Measurements from ENCODE around the gene HIPK4.

The HIPK4 gene

DNA sequence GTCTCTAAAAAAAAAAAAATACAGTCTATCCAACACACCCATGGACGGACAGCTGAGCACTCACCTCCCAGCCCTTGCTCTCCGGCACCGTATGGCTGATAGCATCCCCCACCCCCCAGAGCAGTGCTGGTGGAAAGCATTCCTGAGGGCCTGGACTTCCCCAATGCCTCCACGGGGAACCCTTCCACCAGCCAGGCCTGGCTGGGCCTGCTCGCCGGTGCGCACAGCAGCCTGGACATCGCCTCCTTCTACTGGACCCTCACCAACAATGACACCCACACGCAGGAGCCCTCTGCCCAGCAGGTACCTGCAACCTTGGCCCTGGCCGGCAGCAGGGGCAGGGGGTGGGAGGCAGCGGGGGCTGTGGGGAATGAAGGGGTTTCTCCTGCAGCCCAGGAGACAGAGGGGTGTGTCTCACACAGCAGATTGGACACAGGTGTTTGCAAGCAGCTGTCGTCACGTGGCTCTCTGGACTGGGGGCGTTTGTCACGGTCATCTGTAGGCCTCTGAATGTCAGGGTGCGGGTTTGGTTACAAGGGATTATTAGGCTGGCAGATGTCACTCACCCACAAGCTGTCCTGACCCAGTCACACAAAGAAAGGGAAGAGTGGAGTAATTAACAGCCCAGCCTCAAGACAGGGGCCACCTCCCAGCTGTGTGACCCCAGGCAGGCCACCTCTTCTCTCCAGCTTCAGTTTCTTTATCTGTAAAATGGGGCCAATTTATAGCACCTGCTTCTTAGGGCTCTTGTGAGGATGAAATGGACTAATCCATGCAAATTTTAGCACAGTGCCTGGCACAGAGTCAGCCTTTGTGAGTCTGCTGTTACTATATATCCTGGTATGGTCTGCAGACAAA, 22.2 kb downstream of the HIPK4 start:
- peak overlapping the region; percentile 72 for H3K27ac ChIP-seq
- TF ChIP-seq, protein P1, sequence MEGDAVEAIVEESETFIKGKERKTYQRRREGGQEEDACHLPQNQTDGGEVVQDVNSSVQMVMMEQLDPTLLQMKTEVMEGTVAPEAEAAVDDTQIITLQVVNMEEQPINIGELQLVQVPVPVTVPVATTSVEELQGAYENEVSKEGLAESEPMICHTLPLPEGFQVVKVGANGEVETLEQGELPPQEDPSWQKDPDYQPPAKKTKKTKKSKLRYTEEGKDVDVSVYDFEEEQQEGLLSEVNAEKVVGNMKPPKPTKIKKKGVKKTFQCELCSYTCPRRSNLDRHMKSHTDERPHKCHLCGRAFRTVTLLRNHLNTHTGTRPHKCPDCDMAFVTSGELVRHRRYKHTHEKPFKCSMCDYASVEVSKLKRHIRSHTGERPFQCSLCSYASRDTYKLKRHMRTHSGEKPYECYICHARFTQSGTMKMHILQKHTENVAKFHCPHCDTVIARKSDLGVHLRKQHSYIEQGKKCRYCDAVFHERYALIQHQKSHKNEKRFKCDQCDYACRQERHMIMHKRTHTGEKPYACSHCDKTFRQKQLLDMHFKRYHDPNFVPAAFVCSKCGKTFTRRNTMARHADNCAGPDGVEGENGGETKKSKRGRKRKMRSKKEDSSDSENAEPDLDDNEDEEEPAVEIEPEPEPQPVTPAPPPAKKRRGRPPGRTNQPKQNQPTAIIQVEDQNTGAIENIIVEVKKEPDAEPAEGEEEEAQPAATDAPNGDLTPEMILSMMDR (conservative IDR thresholded peaks at IDR 0.05; ENCODE audit: low read depth): no peak
- no peak for DNase-seq (ENCODE audit: low spot score)
- ChIA-PET POLR2A (ENCODE audit: low non-redundant PET) (no interaction called here), CTCF (no interaction called here)

GRCh38 chr19:40366697-40367561, 23.1 kb downstream of the HIPK4 start:
- DNase-seq (ENCODE audit: low spot score): no peak
- TF ChIP-seq, protein P1 (conservative IDR thresholded peaks at IDR 0.05; ENCODE audit: low read depth): no peak
- ChIA-PET POLR2A (ENCODE audit: low non-redundant PET) (no interaction called here), CTCF (interaction anchor here (0.6 kb wide), 1 partner anchor 232 kb away, joined by 3 read pairs; no protein-coding TSS in a partner anchor)
- H3K27ac ChIP-seq: peak overlapping the region; percentile 72

DNA sequence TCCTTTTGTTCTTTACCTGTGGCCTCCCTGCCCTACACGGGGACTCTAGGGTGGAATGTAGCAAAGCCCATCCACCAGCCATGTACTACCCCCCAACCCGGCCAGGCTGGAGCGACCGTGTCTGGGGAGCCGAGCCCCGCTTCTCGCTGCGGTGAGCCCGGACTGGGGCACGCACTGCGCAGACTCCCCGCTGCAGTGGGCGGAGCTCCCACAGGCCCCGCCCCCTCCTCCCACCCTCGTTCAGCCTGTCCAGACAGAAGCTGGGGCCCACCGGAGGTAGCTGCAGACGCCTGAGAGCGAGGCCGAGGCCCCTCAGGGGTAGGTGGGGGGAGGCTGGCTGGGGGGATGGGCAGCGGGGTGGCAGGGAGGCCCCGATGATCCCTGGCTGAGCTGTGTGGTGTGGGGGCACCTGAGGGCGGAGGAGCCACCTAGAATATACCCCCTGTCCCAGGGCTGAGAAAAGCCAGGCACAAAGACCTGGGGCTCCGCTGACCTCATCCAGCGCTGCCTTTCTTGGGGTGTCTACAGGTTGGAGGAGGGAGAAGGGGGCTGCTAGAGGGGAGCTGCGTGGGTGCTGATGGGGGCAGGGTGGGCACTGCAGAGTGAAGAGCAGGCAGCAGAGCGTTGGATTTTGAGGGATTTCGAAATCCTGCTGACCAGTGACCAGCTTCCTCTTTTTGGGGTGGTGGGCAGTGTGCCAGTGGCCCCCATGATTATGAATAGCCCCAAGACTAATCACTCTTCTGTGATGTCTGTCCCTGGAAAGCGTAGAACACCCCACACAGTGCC, 24.2 kb downstream of the HIPK4 start:
- ChIA-PET CTCF (interaction anchor here (0.8 kb wide), 1 partner anchor 60 kb away, joined by 4 read pairs; no protein-coding TSS in a partner anchor), POLR2A (ENCODE audit: low non-redundant PET) (interaction anchor here (0.6 kb wide), 1 partner anchor 38 kb away, joined by 3 read pairs; no protein-coding TSS in a partner anchor)

GRCh38 chr19:40365010-40365409, 25.0 kb downstream of the HIPK4 start:
- CTCF ChIA-PET: interaction anchor here (0.6 to 0.8 kb wide), 2 partner anchors 58 to 60 kb away, joined by 4 to 5 read pairs; no protein-coding TSS in a partner anchor
- TF ChIP-seq, protein P1 (conservative IDR thresholded peaks at IDR 0.05; ENCODE audit: low read depth): no peak
- no peak overlapping the region for H3K27ac ChIP-seq
- no peak for DNase-seq (ENCODE audit: low spot score)
- POLR2A ChIA-PET (ENCODE audit: low non-redundant PET): interaction anchor here (0.6 kb wide), 1 partner anchor 38 kb away, joined by 3 read pairs; no protein-coding TSS in a partner anchor

More for the DNA sequence above, 24.2 kb downstream of the HIPK4 start:
- peak; percentile 96 for DNase-seq (ENCODE audit: low spot score)
- TF ChIP-seq, protein P1 (conservative IDR thresholded peaks at IDR 0.05; ENCODE audit: low read depth): no peak
- H3K27ac ChIP-seq: peak overlapping the region; percentile 72

- TF ChIP-seq, protein P1 (conservative IDR thresholded peaks at IDR 0.05; ENCODE audit: low read depth): no peak
- POLR2A ChIA-PET (ENCODE audit: low non-redundant PET): no interaction called here
Measured at GRCh38 chr19:40363069-40363468, 26.9 kb downstream of the HIPK4 start.

More at GRCh38 chr19:40363069-40363468, 26.9 kb downstream of the HIPK4 start:
- DNase-seq (ENCODE audit: low spot score): no peak
- H3K27ac ChIP-seq: no peak overlapping the region
- CTCF ChIA-PET: no interaction called here
